Gastrocnemius medialis (tissue), 4 donors: ENCODE data around the gene CD46. TPM values are rescaled to one million over a fixed set of nuclear protein-coding genes. Genes with fewer than 3 reads are reported as not detected.

Experiments
- ATAC-seq, 2 donors: fragments of 150-250 bp; one replicate each; pipeline ENCODE4 v1.9.1; 2016
- DNase-seq, 2 donors: peaks; one replicate each; pipeline ENCODE4 v3.0.0-alpha.2; 2019
- H3K27ac ChIP-seq, 4 donors: fragments of 200-600 bp; sonication (generic); 1 replicate in 1 of 4; 2 replicates in 3 of 4; pipeline ENCODE4 v1.5.1; 2016 to 2018; ENCODE audit warnings: mild to moderate bottlenecking in 2 of 4, moderate library complexity in 1 of 4
- H3K27me3 ChIP-seq, 3 donors: fragments of 200-600 bp; sonication (generic) in 2 of 3; 1 replicate in 1 of 3; 2 replicates in 2 of 3; pipeline versions ENCODE4 v1.5.1 to v1.6.0; 2016 to 2019; ENCODE audit warnings: mild to moderate bottlenecking in 1 of 3, moderate library complexity in 1 of 3
- H3K36me3 ChIP-seq, 2 donors: fragments of 200-600 bp; sonication (generic) in 1 of 2; one replicate each; pipeline ENCODE4 v1.5.1; 2017 to 2018
- H3K4me1 ChIP-seq, 2 donors: fragments of 200-600 bp; sonication (generic) in 1 of 2; one replicate each; pipeline ENCODE4 v1.5.1; 2016 to 2017; ENCODE audit warnings: mild to moderate bottlenecking in 2 of 2
- H3K4me3 ChIP-seq, 4 donors: fragments of 200-600 bp; sonication (generic) in 3 of 4; 1 replicate in 1 of 4; 2 replicates in 3 of 4; pipeline ENCODE4 v1.5.1; 2016 to 2019; ENCODE audit warnings: mild to moderate bottlenecking in 2 of 4
- H3K9me3 ChIP-seq, 3 donors: fragments of 200-600 bp; sonication (generic) in 2 of 3; 1 replicate in 1 of 3; 2 replicates in 2 of 3; pipeline ENCODE4 v1.5.1; 2016 to 2019
- CTCF ChIP-seq, 5 experiments: fragments of 450-650 bp in 3 of 5; fragments of 200-600 bp in 2 of 5; sonication (generic) in 2 of 5; IDR thresholded peaks in 4 of 5; conservative IDR thresholded peaks in 1 of 5; 1 replicate in 4 of 5; 2 replicates in 1 of 5; pipeline ENCODE4 v1.5.1; 2016 to 2019; ENCODE audit warnings: antibody characterized with exemption in 5 of 5, mild to moderate bottlenecking in 3 of 5, moderate library complexity in 3 of 5
- POLR2A ChIP-seq, 2 donors: fragments of 450-650 bp; IDR thresholded peaks; one replicate each; pipeline ENCODE4 v1.6.1; 2017; ENCODE audit warnings: antibody characterized with exemption in 2 of 2, mild to moderate bottlenecking in 2 of 2, moderate library complexity in 2 of 2
- in situ Hi-C, 4 donors: fragments of 200-750 bp; cut with MboI; loops; one replicate each; pipeline versions ENCODE4 v1.15.0 to v1.8.0; 2017; ENCODE audit warnings: low sequenced_read_pairs in 4 of 4
- intact Hi-C: fragments of 100-400 bp; cut with DNase I; formaldehyde crosslinking; loops from one replicate; pipeline ENCODE4 v1.15.1; 2023; ENCODE audit warnings: low total_unique reads
- total RNA-seq, 4 donors: library from RNA; depleted of rRNA; stranded (reverse); fragments of >200 nt; gene quantifications; one replicate each; pipeline versions ENCODE4 v1.1.0 to v1.2.3, GENCODE V29; 2016

Gene CD46
- total RNA-seq, 4 donors from 2014 or later: 42.1 to 101 (median 80.2) TPM

- Histone ChIP-seq H3K27ac (peak overlapping the region; percentile 96 to 100 (median 99)), H3K9me3 (no peaks in the 10 kb centered on the region), H3K4me1 (peaks cover 80 to 82% of the 10 kb centered on the region in 2 donors), H3K4me3 (no peak overlapping the region), H3K27me3 (no peaks in the 10 kb centered on the region), H3K36me3 (no peaks in the 10 kb centered on the region)
- intact Hi-C loops (no loop called here), in situ Hi-C loops (no loop called here)
- TF ChIP-seq POLR2A (IDR thresholded peaks at IDR 0.05): no peak
- TF ChIP-seq CTCF (IDR thresholded peaks at IDR 0.05 in 4 of 5, conservative IDR thresholded peaks at IDR 0.05 in 1 of 5): no peak
- ATAC-seq (no peak), DNase-seq (no peak)
These were observed 84.9 kb downstream of the CD46 start for GRCh38 chr1:207836591-207837347.

GRCh38 chr1:207837673-207838072, 85.8 kb downstream of the CD46 start:
- H3K27ac ChIP-seq: peak overlapping the region; percentile 65 to 100 (median 98)
- H3K4me3 ChIP-seq: no peak overlapping the region
- ATAC-seq (no peak), DNase-seq (no peak)
- H3K36me3 ChIP-seq: no peaks in the 10 kb centered on the region
- TF ChIP-seq CTCF (IDR thresholded peaks at IDR 0.05 in 4 of 5, conservative IDR thresholded peaks at IDR 0.05 in 1 of 5): no peak
- no peak for TF ChIP-seq POLR2A (IDR thresholded peaks at IDR 0.05)
- H3K27me3 ChIP-seq: no peaks in the 10 kb centered on the region
- H3K4me1 ChIP-seq: peaks cover 75 to 78% of the 10 kb centered on the region in 2 donors
- in situ Hi-C loops: no loop called here
- H3K9me3 ChIP-seq: no peaks in the 10 kb centered on the region
- intact Hi-C loops: no loop called here

- DNase-seq (peak; percentile 67 to 84), ATAC-seq (peak; percentile 74 to 80)
- H3K27me3 ChIP-seq: no peaks in the 10 kb centered on the region
- no peak overlapping the region for H3K4me3 ChIP-seq
- peaks cover 68 to 72% of the 10 kb centered on the region in 2 donors for H3K4me1 ChIP-seq
- no peak for TF ChIP-seq POLR2A (IDR thresholded peaks at IDR 0.05)
- peak overlapping the region; percentile 65 to 100 (median 98) for H3K27ac ChIP-seq
- intact Hi-C loops (no loop called here), in situ Hi-C loops (no loop called here)
- no peaks in the 10 kb centered on the region for H3K36me3 ChIP-seq
- H3K9me3 ChIP-seq: no peaks in the 10 kb centered on the region
These were observed 86.6 kb downstream of the CD46 start for GRCh38 chr1:207838156-207839082.

- H3K27ac ChIP-seq: peak overlapping the region; percentile 65 to 100 (median 98)
- ATAC-seq: no peak
These were observed 87.2 kb downstream of the CD46 start for GRCh38 chr1:207839083-207839413.

More at GRCh38 chr1:207839083-207839413, 87.2 kb downstream of the CD46 start:
- no peaks in the 10 kb centered on the region for H3K9me3 ChIP-seq
- H3K4me1 ChIP-seq: peaks cover 65 to 72% of the 10 kb centered on the region in 2 donors
- no peak for DNase-seq
- no peak overlapping the region for H3K4me3 ChIP-seq
- intact Hi-C loops: no loop called here
- H3K36me3 ChIP-seq: no peaks in the 10 kb centered on the region
- in situ Hi-C loops: no loop called here
- no peaks in the 10 kb centered on the region for H3K27me3 ChIP-seq
- TF ChIP-seq POLR2A (IDR thresholded peaks at IDR 0.05) (no peak), CTCF (IDR thresholded peaks at IDR 0.05 in 4 of 5, conservative IDR thresholded peaks at IDR 0.05 in 1 of 5) (no peak)
